ENCODE results near the gene PTH2R.
"Not testable (repeated sequence)": the region's sequence is repeated elsewhere in the genome, so short reads cannot be mapped to it uniquely, and the experiment has no call there.

Gene PTH2R

GRCh38 chr2:208373460-208374089 is 33.0 kb upstream of the PTH2R start:
- no peaks in the 10 kb centered on the region for H3K4me1 Mint-ChIP-seq (ENCODE audit: low read depth in 2 of 2)
- no peak overlapping the region for H3K4me3 Mint-ChIP-seq
- ATAC-seq (replicated peaks) = peak; percentile 40
- peak in 1 of 3 experiments; percentile 9 for DNase-seq
- no peaks in the 10 kb centered on the region for H3K36me3 Mint-ChIP-seq (ENCODE audit: insufficient read depth)
- H3K27ac Mint-ChIP-seq = no peak overlapping the region
- no peaks in the 10 kb centered on the region for H3K9me3 Mint-ChIP-seq
- peaks cover 10 to 24% of the 10 kb centered on the region in 2 donors for H3K27me3 Mint-ChIP-seq

GRCh38 chr2:208375491-208376068 is 31.0 kb upstream of the PTH2R start:
- Mint-ChIP-seq H3K9me3 (no peaks in the 10 kb centered on the region), H3K27me3 (peaks cover 16 to 30% of the 10 kb centered on the region in 2 donors), H3K4me1 (ENCODE audit: low read depth in 2 of 2) (no peaks in the 10 kb centered on the region), H3K27ac (no peak overlapping the region), H3K36me3 (ENCODE audit: insufficient read depth) (no peaks in the 10 kb centered on the region), H3K4me3 (no peak overlapping the region)
- no peak for ATAC-seq (replicated peaks)
- DNase-seq = no peak

- H3K9me3 Mint-ChIP-seq; ATAC-seq (replicated peaks); H3K4me1 Mint-ChIP-seq (ENCODE audit: low read depth in 2 of 2); DNase-seq; H3K27ac Mint-ChIP-seq; H3K4me3 Mint-ChIP-seq; H3K36me3 Mint-ChIP-seq (ENCODE audit: insufficient read depth): not testable (repeated sequence)
- peaks cover 23 to 39% of the 10 kb centered on the region in 2 donors for H3K27me3 Mint-ChIP-seq
Observed at GRCh38 chr2:208377344-208377860, 29.2 kb upstream of the PTH2R start.

GRCh38 chr2:208379192-208379591 is 27.4 kb upstream of the PTH2R start:
- ATAC-seq (replicated peaks) = no peak
- no peaks in the 10 kb centered on the region for H3K9me3 Mint-ChIP-seq
- H3K4me3 Mint-ChIP-seq = no peak overlapping the region
- no peaks in the 10 kb centered on the region for H3K36me3 Mint-ChIP-seq (ENCODE audit: insufficient read depth)
- peaks cover 35 to 55% of the 10 kb centered on the region in 2 donors for H3K27me3 Mint-ChIP-seq
- DNase-seq = no peak
- no peak overlapping the region for H3K27ac Mint-ChIP-seq
- H3K4me1 Mint-ChIP-seq (ENCODE audit: low read depth in 2 of 2) = no peaks in the 10 kb centered on the region

- DNase-seq = no peak
- no peaks in the 10 kb centered on the region for H3K36me3 Mint-ChIP-seq (ENCODE audit: insufficient read depth)
- H3K9me3 Mint-ChIP-seq = no peaks in the 10 kb centered on the region
- ATAC-seq (replicated peaks) = no peak
- H3K4me3 Mint-ChIP-seq = no peak overlapping the region
- no peaks in the 10 kb centered on the region for H3K4me1 Mint-ChIP-seq (ENCODE audit: low read depth in 2 of 2)
- no peak overlapping the region for H3K27ac Mint-ChIP-seq
- peaks cover 44 to 51% of the 10 kb centered on the region in 2 donors for H3K27me3 Mint-ChIP-seq
Observed at GRCh38 chr2:208384637-208385036, 22.0 kb upstream of the PTH2R start.

GRCh38 chr2:208386541-208386940 is 20.1 kb upstream of the PTH2R start:
- Mint-ChIP-seq H3K4me1 (ENCODE audit: low read depth in 2 of 2) (no peaks in the 10 kb centered on the region), H3K36me3 (ENCODE audit: insufficient read depth) (no peaks in the 10 kb centered on the region), H3K27ac (no peak overlapping the region), H3K27me3 (peaks cover 39% of the 10 kb centered on the region in 2 donors), H3K9me3 (no peaks in the 10 kb centered on the region), H3K4me3 (no peak overlapping the region)
- ATAC-seq (replicated peaks) (no peak), DNase-seq (no peak)

- no peaks in the 10 kb centered on the region for H3K36me3 Mint-ChIP-seq (ENCODE audit: insufficient read depth)
- no peak overlapping the region for H3K27ac Mint-ChIP-seq
- ATAC-seq (replicated peaks) = no peak
- no peak for DNase-seq
- peaks cover 0 to 1% of the 10 kb centered on the region in 2 donors for H3K9me3 Mint-ChIP-seq
- no peak overlapping the region for H3K4me3 Mint-ChIP-seq
- peaks cover 9 to 20% of the 10 kb centered on the region in 2 donors for H3K27me3 Mint-ChIP-seq
- H3K4me1 Mint-ChIP-seq (ENCODE audit: low read depth in 2 of 2) = no peaks in the 10 kb centered on the region
Observed at GRCh38 chr2:208389940-208390339, 16.7 kb upstream of the PTH2R start.

GRCh38 chr2:208392300-208392699 is 14.3 kb upstream of the PTH2R start:
- DNase-seq (no peak), ATAC-seq (replicated peaks) (no peak)
- Mint-ChIP-seq H3K4me3 (no peak overlapping the region), H3K9me3 (peaks cover 0 to 1% of the 10 kb centered on the region in 2 donors), H3K36me3 (ENCODE audit: insufficient read depth) (no peaks in the 10 kb centered on the region), H3K27ac (no peak overlapping the region), H3K27me3 (peaks cover 12 to 13% of the 10 kb centered on the region in 2 donors), H3K4me1 (ENCODE audit: low read depth in 2 of 2) (peaks cover 0 to 6% of the 10 kb centered on the region in 2 donors)

- not testable (repeated sequence) for DNase-seq; H3K4me3 Mint-ChIP-seq; ATAC-seq (replicated peaks); H3K36me3 Mint-ChIP-seq (ENCODE audit: insufficient read depth); H3K9me3 Mint-ChIP-seq; H3K4me1 Mint-ChIP-seq (ENCODE audit: low read depth in 2 of 2); H3K27ac Mint-ChIP-seq
- peaks cover 15 to 31% of the 10 kb centered on the region in 2 donors for H3K27me3 Mint-ChIP-seq
Observed at GRCh38 chr2:208396796-208397195, 9.8 kb upstream of the PTH2R start.

- H3K4me3 Mint-ChIP-seq = no peak overlapping the region
- no peaks in the 10 kb centered on the region for H3K9me3 Mint-ChIP-seq
- peaks cover 0 to 6% of the 10 kb centered on the region in 2 donors for H3K4me1 Mint-ChIP-seq (ENCODE audit: low read depth in 2 of 2)
- ATAC-seq (replicated peaks) (no peak), DNase-seq (no peak)
- H3K36me3 Mint-ChIP-seq (ENCODE audit: insufficient read depth) = no peaks in the 10 kb centered on the region
- H3K27ac Mint-ChIP-seq = no peak overlapping the region
- H3K27me3 Mint-ChIP-seq = peaks cover 30 to 55% of the 10 kb centered on the region in 2 donors
Observed at GRCh38 chr2:208399201-208399600, 7.4 kb upstream of the PTH2R start.

GRCh38 chr2:208407667-208408066 is 1.1 kb downstream of the PTH2R start:
- Mint-ChIP-seq H3K9me3 (no peaks in the 10 kb centered on the region), H3K4me3 (no peak overlapping the region), H3K36me3 (ENCODE audit: insufficient read depth) (peaks cover 2% of the 10 kb centered on the region), H3K4me1 (ENCODE audit: low read depth in 2 of 2) (peaks cover 0 to 2% of the 10 kb centered on the region in 2 donors), H3K27me3 (peaks cover 56 to 67% of the 10 kb centered on the region in 2 donors), H3K27ac (no peak overlapping the region)
- ATAC-seq (replicated peaks) (no peak), DNase-seq (no peak)

GRCh38 chr2:208413931-208414330 is 7.3 kb downstream of the PTH2R start:
- DNase-seq (no peak), ATAC-seq (replicated peaks) (no peak)
- no peak overlapping the region for H3K4me3 Mint-ChIP-seq
- H3K27me3 Mint-ChIP-seq = peaks cover 24 to 29% of the 10 kb centered on the region in 2 donors
- H3K9me3 Mint-ChIP-seq = no peaks in the 10 kb centered on the region
- peaks cover 3% of the 10 kb centered on the region for H3K36me3 Mint-ChIP-seq (ENCODE audit: insufficient read depth)
- H3K27ac Mint-ChIP-seq = no peak overlapping the region
- H3K4me1 Mint-ChIP-seq (ENCODE audit: low read depth in 2 of 2) = no peaks in the 10 kb centered on the region

GRCh38 chr2:208415255-208415654 is 8.7 kb downstream of the PTH2R start:
- DNase-seq = no peak
- Mint-ChIP-seq H3K27me3 (peaks cover 13 to 19% of the 10 kb centered on the region in 2 donors), H3K36me3 (ENCODE audit: insufficient read depth) (peaks cover 3% of the 10 kb centered on the region), H3K27ac (no peak overlapping the region), H3K4me1 (ENCODE audit: low read depth in 2 of 2) (no peaks in the 10 kb centered on the region), H3K4me3 (no peak overlapping the region), H3K9me3 (no peaks in the 10 kb centered on the region)
- no peak for ATAC-seq (replicated peaks)

GRCh38 chr2:208415897-208416296 is 9.3 kb downstream of the PTH2R start:
- H3K4me1 Mint-ChIP-seq (ENCODE audit: low read depth in 2 of 2) = no peaks in the 10 kb centered on the region
- ATAC-seq (replicated peaks) = no peak
- H3K36me3 Mint-ChIP-seq (ENCODE audit: insufficient read depth) = peaks cover 3% of the 10 kb centered on the region
- H3K9me3 Mint-ChIP-seq = no peaks in the 10 kb centered on the region
- peaks cover 7 to 12% of the 10 kb centered on the region in 2 donors for H3K27me3 Mint-ChIP-seq
- H3K27ac Mint-ChIP-seq = no peak overlapping the region
- no peak for DNase-seq
- no peak overlapping the region for H3K4me3 Mint-ChIP-seq

All from effector memory CD8-positive, alpha-beta T cell (primary cell).